Esophagus squamous epithelium (tissue), 4 donors: ENCODE measurements around the gene IL1RAPL1.

ENCODE experiments used
- POLR2A ChIP-seq, 4 donors: fragments of 450-650 bp; IDR thresholded peaks; one replicate each; pipeline ENCODE4 v1.6.1; 2017; ENCODE audit warnings: antibody characterized with exemption in 4 of 4, mild to moderate bottlenecking in 4 of 4, moderate library complexity in 3 of 4
- TF ChIP-seq, protein P1 (sequence below), 6 experiments: fragments of 450-650 bp in 4 of 6; fragments of 200-600 bp in 2 of 6; sonication (generic) in 2 of 6; IDR thresholded peaks; one replicate each; pipeline ENCODE4 v1.5.1; 2016 to 2019; ENCODE audit warnings: antibody characterized with exemption in 6 of 6, mild to moderate bottlenecking in 4 of 6, moderate library complexity in 4 of 6

DNA sequence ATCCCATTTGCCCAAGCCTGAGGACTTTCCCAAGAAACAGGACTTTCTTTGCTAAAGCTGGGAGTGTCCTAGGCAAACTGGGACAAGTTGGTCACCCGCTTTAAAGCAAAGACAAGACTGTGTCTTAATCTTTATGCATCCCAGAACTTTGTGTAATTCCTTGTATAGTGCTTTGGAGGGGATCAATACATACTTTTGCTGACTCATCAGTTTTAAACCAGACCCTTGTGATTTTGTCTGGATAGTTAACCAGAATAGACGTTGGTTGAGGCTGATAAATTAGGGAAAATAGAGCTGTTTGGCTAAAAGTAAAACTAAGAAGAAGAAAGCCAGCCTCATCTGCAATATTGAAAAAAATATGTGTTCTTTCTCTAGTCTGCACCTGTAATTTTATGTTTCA is 82.8 kb downstream of the IL1RAPL1 start:
- TF ChIP-seq, protein P1, sequence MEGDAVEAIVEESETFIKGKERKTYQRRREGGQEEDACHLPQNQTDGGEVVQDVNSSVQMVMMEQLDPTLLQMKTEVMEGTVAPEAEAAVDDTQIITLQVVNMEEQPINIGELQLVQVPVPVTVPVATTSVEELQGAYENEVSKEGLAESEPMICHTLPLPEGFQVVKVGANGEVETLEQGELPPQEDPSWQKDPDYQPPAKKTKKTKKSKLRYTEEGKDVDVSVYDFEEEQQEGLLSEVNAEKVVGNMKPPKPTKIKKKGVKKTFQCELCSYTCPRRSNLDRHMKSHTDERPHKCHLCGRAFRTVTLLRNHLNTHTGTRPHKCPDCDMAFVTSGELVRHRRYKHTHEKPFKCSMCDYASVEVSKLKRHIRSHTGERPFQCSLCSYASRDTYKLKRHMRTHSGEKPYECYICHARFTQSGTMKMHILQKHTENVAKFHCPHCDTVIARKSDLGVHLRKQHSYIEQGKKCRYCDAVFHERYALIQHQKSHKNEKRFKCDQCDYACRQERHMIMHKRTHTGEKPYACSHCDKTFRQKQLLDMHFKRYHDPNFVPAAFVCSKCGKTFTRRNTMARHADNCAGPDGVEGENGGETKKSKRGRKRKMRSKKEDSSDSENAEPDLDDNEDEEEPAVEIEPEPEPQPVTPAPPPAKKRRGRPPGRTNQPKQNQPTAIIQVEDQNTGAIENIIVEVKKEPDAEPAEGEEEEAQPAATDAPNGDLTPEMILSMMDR (IDR thresholded peaks at IDR 0.05) = no peak
- TF ChIP-seq POLR2A (IDR thresholded peaks at IDR 0.05) = no peak
